ENCODE measurements around the gene FAM124B. TPM values are rescaled to one million over a fixed set of nuclear protein-coding genes. Genes with fewer than 3 reads are reported as not detected.
"Not testable (repeated sequence)": the region's sequence is repeated elsewhere in the genome, so short reads cannot be mapped to it uniquely, and the experiment has no call there.

Gene FAM124B
- total RNA-seq, 2 donors from 2014 or later = 0.45 to 0.78 TPM

DNA sequence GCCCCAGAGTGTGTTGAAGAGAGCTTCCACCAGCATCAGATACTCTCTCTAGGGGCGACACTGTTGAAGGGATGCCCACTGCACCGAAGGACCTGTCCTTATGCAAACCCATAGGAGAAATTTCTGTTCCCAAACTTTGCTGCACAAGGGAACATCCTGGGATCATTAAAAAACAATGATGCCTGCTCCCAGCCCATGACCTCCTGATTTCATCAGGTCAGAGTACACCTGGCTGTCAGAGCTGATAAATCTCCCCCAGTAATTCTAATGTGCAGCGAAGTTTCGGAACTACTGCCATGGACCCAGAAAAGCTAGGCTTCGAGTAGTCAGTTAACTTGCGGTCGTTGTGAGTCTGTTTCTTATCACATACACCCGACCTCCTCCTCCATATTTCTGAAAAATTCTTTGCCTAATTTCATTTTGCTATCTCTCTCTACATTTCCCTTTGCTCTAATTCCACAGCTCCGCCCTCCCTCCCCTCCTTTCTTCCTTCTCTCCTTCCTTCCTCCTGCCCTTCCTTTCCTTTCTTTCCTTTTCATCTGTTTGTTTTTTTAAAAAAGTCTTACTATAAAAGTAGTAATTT is 18.8 kb downstream of the FAM124B start:
- no peak for ATAC-seq
- Mint-ChIP-seq H3K4me1 (ENCODE audit: low read depth in 2 of 2) (no peaks in the 10 kb centered on the region), H3K27me3 (peaks cover 0 to 1% of the 10 kb centered on the region in 2 donors), H3K4me3 (no peak overlapping the region), H3K36me3 (no peaks in the 10 kb centered on the region), H3K27ac (no peak overlapping the region), H3K9me3 (no peaks in the 10 kb centered on the region)
- DNase-seq (ENCODE audit: low spot score) = no peak

DNA sequence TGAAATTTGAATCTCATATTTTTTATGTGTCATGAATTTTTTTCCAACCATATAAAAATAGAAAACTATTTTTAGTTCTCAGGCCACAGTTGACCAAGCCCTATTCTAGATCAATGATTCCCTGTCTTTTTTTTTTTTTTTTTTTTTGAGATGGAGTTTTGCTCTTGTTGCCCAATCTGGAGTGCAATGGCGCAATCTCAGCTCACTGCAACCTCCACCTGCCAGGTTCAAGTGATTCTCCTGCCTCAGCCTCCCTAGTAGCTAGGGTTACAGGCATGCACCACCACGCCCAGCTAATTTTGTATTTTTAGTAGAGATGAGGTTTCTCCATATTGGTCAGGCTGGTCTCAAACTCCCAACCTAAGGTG is 19.6 kb downstream of the FAM124B start:
- H3K27ac Mint-ChIP-seq; H3K4me1 Mint-ChIP-seq (ENCODE audit: low read depth in 2 of 2); H3K4me3 Mint-ChIP-seq; H3K27me3 Mint-ChIP-seq; H3K9me3 Mint-ChIP-seq; DNase-seq (ENCODE audit: low spot score); H3K36me3 Mint-ChIP-seq; ATAC-seq: not testable (repeated sequence)

DNA sequence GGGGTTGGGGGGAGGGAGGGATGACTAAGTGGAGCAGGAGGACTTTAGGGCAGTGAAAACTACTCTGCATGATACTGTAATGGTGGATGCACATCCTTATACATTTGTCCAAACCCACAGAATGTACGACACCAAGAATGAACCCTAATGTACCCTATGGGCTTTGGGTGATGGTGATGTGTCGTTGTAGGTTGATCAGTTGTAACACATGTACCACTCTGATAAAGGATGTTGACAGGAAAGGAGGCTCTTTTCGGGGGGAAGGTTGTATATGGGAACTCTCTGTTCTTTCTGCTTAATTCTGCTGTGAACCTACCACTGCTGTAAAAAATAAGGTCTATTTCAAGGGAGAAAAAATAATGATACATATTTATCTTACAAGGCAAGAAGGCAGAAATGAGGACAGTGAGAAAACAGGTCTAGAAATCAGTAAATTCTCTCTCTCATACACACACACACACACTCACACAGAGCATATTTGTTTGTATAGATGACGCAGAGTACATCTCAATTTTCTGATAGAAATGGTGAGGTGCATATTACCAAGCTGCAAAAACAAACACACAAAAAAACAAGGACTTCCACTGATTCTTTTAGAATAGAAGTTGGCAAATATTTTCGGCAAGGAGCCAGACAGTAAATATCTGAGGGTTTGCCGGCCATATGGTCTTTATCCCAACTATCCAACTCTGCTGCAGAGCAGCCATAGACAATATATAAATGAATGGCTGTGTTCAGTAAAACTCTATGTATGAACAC is 20.2 kb downstream of the FAM124B start:
- Mint-ChIP-seq H3K4me3 (no peak overlapping the region), H3K4me1 (ENCODE audit: low read depth in 2 of 2) (peaks cover 0 to 3% of the 10 kb centered on the region in 2 donors), H3K36me3 (no peaks in the 10 kb centered on the region), H3K27me3 (no peaks in the 10 kb centered on the region), H3K9me3 (no peaks in the 10 kb centered on the region), H3K27ac (no peak overlapping the region)
- no peak for DNase-seq (ENCODE audit: low spot score)
- no peak for ATAC-seq

DNA sequence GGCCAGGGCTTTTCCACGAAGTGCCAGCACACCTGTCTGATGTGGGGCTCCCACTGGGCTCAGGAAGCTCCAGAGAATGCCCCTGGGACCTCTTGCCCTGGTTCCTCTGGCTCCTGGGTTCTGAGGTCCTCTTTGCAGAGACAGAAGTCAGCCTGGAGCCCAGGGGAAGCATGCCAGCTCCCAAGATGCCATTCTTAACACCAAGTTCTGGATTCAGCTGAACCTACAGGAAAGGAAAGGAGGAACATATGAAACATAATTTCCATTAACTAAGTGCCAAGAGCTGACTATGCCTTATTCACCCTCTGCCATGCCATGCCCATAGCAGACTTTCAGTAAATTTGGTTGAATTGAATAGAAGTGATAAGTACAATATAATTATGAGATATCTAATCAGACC is 21.9 kb downstream of the FAM124B start:
- no peaks in the 10 kb centered on the region for H3K36me3 Mint-ChIP-seq
- H3K4me1 Mint-ChIP-seq (ENCODE audit: low read depth in 2 of 2) = peaks cover 0 to 3% of the 10 kb centered on the region in 2 donors
- DNase-seq (ENCODE audit: low spot score) (no peak), ATAC-seq (no peak)
- H3K27ac Mint-ChIP-seq = no peak overlapping the region
- no peaks in the 10 kb centered on the region for H3K27me3 Mint-ChIP-seq
- H3K4me3 Mint-ChIP-seq = no peak overlapping the region
- no peaks in the 10 kb centered on the region for H3K9me3 Mint-ChIP-seq

DNA sequence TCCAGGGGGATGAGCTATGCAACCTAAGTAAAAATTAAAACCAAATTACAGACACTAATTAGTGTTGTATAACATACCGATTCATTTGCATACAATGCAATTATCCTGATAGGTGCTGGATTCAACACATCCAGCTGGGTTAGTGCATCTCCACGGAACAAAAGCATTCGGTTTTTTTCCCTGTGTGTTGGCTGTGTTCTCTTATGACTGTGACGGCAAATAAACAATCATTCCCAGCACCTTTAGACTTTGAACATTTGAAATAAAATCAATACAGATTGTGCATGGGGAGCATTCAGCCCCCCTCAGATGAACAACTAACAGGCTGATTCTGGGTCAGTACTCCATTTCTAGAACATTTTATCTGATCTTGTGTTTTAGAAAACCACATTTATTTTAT is 22.7 kb downstream of the FAM124B start:
- peaks cover 0 to 3% of the 10 kb centered on the region in 2 donors for H3K4me1 Mint-ChIP-seq (ENCODE audit: low read depth in 2 of 2)
- H3K4me3 Mint-ChIP-seq = no peak overlapping the region
- H3K36me3 Mint-ChIP-seq = no peaks in the 10 kb centered on the region
- no peaks in the 10 kb centered on the region for H3K27me3 Mint-ChIP-seq
- ATAC-seq (no peak), DNase-seq (ENCODE audit: low spot score) (no peak)
- no peaks in the 10 kb centered on the region for H3K9me3 Mint-ChIP-seq
- no peak overlapping the region for H3K27ac Mint-ChIP-seq

DNA sequence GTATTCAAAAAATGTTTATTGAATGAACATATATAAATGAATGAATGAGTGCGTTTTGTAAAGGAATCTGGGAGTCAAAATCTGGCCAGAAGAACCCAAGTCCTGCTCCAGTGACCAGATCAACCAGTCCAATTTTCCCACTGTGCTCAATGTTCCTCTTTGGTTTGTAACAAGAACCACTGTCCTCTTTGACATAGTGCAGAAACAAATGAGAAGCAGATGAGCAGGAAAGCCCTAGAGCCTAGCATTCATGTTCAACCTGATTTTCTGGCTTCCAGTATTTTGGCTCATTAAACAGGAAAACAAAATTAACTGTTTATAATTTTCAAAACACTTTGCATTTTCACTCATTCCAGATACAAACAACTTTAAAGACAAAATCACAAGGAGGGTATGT is 23.2 kb downstream of the FAM124B start:
- H3K36me3 Mint-ChIP-seq = no peaks in the 10 kb centered on the region
- DNase-seq (ENCODE audit: low spot score) = no peak
- peaks cover 0 to 3% of the 10 kb centered on the region in 2 donors for H3K4me1 Mint-ChIP-seq (ENCODE audit: low read depth in 2 of 2)
- no peak for ATAC-seq
- H3K4me3 Mint-ChIP-seq = no peak overlapping the region
- no peaks in the 10 kb centered on the region for H3K27me3 Mint-ChIP-seq
- no peaks in the 10 kb centered on the region for H3K9me3 Mint-ChIP-seq
- no peak overlapping the region for H3K27ac Mint-ChIP-seq

DNA sequence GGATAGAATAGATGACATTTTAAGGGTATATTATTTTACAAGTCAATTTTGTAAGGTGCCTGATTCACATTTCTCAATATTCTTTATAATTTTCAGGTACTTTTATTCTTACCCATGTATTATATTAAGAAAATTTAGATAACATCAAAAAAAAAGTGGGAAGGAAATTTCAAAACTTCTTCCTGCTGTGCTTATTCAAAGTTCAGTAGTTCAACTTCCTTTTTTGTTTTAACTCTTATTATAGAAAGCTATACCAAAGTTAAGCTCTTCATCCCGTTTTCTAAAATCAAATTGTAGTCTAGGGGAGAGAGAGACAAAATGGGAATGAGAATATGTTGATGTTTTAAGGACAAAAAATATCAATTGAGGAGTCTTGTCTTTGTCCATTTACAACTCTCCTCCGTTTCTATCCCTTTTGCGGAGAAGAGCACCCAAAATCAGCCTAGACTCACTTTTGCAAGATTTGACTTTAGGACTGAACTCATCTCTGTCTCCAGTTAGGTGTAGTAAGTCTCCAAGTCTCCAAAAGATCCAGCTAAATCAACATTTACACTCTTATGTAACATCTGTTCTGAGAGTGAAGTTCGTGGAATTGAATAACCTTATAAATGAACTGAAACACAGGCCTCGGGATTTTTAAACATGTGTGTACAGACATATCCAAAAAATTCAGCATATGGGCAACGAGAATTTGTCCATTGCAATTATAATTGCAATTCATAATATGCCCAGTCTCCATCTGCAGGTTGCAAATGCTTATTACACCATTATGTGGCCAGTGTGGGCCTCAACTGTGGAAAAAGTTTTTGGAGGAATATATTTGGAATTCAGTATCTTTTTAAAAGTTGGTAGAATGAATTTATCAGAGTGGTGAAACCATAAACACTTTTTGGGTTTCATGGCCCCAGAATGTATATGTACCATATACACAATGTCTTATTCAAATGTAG is 23.9 kb downstream of the FAM124B start:
- no peaks in the 10 kb centered on the region for H3K36me3 Mint-ChIP-seq
- peaks cover 0 to 3% of the 10 kb centered on the region in 2 donors for H3K4me1 Mint-ChIP-seq (ENCODE audit: low read depth in 2 of 2)
- no peak for ATAC-seq
- peaks cover 0 to 1% of the 10 kb centered on the region in 2 donors for H3K27me3 Mint-ChIP-seq
- DNase-seq (ENCODE audit: low spot score) = no peak
- H3K27ac Mint-ChIP-seq = no peak overlapping the region
- no peaks in the 10 kb centered on the region for H3K9me3 Mint-ChIP-seq
- no peak overlapping the region for H3K4me3 Mint-ChIP-seq

DNA sequence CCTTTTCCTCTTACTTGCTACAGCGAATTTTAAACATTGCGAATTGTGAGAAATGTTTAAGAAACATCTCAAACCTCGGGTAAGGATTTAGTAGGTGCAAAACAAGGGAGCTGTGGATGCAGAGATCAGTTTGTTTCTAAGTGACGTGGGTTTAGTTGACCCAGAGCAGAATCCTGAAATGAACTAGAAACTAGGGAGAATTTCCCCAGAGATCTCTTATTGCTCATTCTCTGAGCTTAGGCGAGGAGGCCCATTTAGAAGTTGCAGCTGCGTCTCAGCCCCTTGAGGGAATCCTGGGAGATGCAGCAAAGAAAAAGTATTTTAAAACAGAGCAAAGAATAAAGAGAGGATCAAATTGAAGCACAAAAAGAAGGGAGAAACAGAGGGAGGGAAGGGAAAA is 29.3 kb downstream of the FAM124B start:
- Mint-ChIP-seq H3K9me3 (no peaks in the 10 kb centered on the region), H3K36me3 (no peaks in the 10 kb centered on the region), H3K4me3 (no peak overlapping the region), H3K27me3 (peaks cover 2 to 14% of the 10 kb centered on the region in 2 donors), H3K4me1 (ENCODE audit: low read depth in 2 of 2) (peaks cover 0 to 6% of the 10 kb centered on the region in 2 donors), H3K27ac (no peak overlapping the region)
- DNase-seq (ENCODE audit: low spot score) (no peak), ATAC-seq (no peak)

DNA sequence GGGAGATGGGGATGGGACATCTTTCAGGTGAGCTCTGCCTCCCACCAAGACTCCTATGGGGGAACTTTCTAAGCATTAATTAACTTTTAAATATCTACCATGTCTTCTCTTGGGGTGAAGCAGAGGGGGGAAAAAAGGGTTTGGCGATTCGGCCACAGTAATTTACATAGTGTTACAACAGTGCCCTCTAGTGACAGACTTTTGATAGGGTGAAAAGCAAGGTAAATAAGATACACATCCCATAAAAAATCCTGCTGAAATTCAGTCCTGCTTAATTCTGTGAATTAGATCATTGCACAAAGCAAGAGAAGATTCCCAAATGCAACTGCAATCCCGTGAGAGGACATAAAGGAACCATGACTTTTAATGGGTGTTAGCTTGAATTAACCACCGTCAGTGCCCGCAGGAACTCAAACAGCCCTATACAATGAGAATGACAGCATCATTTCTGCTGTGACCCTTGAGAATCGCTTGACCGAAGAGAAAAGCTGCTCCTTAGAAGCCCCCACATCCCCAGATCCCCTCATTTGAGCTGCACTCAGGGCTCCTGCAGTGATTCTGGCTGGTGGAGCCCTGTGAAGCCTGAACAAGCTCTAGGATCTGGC is 32.8 kb downstream of the FAM124B start:
- H3K27me3 Mint-ChIP-seq = peaks cover 2 to 14% of the 10 kb centered on the region in 2 donors
- no peak overlapping the region for H3K27ac Mint-ChIP-seq
- DNase-seq (ENCODE audit: low spot score) = no peak
- H3K4me3 Mint-ChIP-seq = no peak overlapping the region
- H3K9me3 Mint-ChIP-seq = no peaks in the 10 kb centered on the region
- no peaks in the 10 kb centered on the region for H3K36me3 Mint-ChIP-seq
- H3K4me1 Mint-ChIP-seq (ENCODE audit: low read depth in 2 of 2) = peaks cover 0 to 3% of the 10 kb centered on the region in 2 donors
- no peak for ATAC-seq

DNA sequence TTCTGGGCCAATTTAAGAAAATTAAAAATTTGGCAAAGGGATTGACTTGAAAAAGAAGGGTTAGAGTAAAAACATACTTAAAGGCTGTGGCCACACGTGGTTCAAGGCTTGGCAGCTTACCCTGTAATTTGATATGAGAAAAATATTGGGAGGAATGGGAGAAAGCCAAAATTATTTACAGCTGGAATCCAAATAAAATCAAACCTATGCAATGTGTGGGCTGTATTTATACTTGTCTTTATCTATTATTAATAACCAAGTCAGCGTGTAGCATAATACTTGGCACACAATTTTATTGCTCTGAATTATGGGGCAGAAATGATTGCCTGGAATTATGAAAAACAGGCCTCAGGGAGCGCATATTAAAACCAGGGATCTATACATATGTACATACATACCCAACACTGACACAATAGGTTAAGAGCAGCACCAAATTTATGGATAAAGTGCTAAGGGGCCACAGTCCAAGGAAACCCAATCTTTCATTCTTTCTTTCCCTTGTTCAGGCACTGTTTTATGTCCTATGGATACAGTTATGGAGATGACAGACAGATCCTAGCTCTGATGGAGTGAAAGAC is 35.6 kb downstream of the FAM124B start:
- DNase-seq (ENCODE audit: low spot score) (no peak), ATAC-seq (no peak)
- no peaks in the 10 kb centered on the region for H3K9me3 Mint-ChIP-seq
- no peak overlapping the region for H3K4me3 Mint-ChIP-seq
- H3K36me3 Mint-ChIP-seq = no peaks in the 10 kb centered on the region
- peaks cover 0 to 3% of the 10 kb centered on the region in 2 donors for H3K4me1 Mint-ChIP-seq (ENCODE audit: low read depth in 2 of 2)
- H3K27ac Mint-ChIP-seq = no peak overlapping the region
- H3K27me3 Mint-ChIP-seq = peaks cover 2 to 7% of the 10 kb centered on the region in 2 donors

DNA sequence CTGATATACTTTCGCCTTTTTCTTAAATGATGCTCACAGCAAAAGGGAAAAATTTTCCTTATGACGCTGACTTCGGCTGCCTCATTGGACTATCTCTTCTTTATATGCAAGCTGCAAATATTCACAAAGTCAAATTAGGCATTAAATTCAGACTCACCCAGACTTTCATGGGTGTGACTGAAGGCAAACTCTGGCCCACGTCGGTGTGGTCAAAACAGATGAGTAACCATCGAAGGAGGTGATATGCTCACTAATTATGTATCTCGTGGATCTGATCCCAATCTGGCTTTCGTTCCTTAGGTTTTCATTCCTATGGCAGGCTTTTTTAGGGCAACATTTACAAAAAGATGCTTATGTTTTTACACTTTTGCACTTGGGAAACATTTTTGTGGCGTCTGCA is 36.6 kb downstream of the FAM124B start:
- Mint-ChIP-seq H3K27me3 (peaks cover 2 to 7% of the 10 kb centered on the region in 2 donors), H3K9me3 (no peaks in the 10 kb centered on the region), H3K36me3 (no peaks in the 10 kb centered on the region), H3K4me3 (no peak overlapping the region), H3K27ac (no peak overlapping the region), H3K4me1 (ENCODE audit: low read depth in 2 of 2) (peaks cover 0 to 3% of the 10 kb centered on the region in 2 donors)
- DNase-seq (ENCODE audit: low spot score) (no peak), ATAC-seq (no peak)

DNA sequence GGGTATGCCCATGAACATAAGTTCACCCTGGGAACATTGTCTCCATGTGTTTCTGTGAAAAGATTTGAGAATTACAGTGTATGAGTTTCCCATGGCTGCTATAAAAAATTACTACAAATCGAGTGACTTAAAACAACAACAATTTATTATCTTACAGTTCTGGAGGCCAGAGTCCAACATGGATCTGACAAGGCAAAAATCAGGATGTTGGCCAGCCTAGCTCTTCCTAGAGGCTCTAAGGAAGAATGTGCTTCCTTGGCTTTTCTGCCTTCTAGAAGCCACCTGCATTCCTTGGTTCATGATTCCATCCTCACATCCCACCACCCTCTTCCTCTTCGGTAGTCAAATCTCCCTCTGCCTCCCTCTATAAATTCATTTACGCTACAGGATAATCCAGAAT is 38.6 kb downstream of the FAM124B start:
- Mint-ChIP-seq H3K4me1 (ENCODE audit: low read depth in 2 of 2) (no peaks in the 10 kb centered on the region), H3K36me3 (no peaks in the 10 kb centered on the region), H3K27me3 (peaks cover 0 to 4% of the 10 kb centered on the region in 2 donors), H3K4me3 (no peak overlapping the region), H3K9me3 (no peaks in the 10 kb centered on the region), H3K27ac (no peak overlapping the region)
- DNase-seq (ENCODE audit: low spot score) = no peak
- ATAC-seq = no peak

DNA sequence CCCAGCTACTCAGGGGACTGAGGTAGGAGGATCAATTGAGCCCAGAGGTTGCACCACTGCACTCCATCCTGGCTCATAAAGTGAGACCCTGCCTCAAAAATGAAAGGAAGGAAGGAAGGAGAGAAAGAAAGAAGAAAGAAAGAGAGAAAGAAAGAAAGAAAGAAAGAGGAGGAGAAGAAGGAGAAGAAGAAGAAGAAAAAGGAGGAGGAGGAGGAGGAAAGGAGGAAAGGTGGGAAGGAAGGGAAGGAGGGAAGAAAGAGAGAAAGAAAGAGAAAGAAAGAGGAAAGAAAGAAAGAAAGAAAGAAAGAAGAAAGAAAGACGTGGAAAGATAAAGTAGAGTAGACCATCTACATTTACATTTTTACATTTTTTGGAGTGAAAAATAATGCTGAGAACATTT is 39.8 kb downstream of the FAM124B start:
- no peak for ATAC-seq
- no peaks in the 10 kb centered on the region for H3K36me3 Mint-ChIP-seq
- no peaks in the 10 kb centered on the region for H3K4me1 Mint-ChIP-seq (ENCODE audit: low read depth in 2 of 2)
- H3K27ac Mint-ChIP-seq = no peak overlapping the region
- DNase-seq (ENCODE audit: low spot score) = no peak
- H3K4me3 Mint-ChIP-seq = no peak overlapping the region
- no peaks in the 10 kb centered on the region for H3K9me3 Mint-ChIP-seq
- peaks cover 0 to 4% of the 10 kb centered on the region in 2 donors for H3K27me3 Mint-ChIP-seq
